Activated CD8-positive, alpha-beta memory T cell treated with anti-CD3 and anti-CD28 coated beads, Interleukin-2, amount 10 ng/mL, durations not matched to agents 7 days and 5 days (primary cell): ENCODE results near the gene FILIP1L. TPM values are rescaled to one million over a fixed set of nuclear protein-coding genes. Genes with fewer than 3 reads are reported as not detected.

Experiments
- microRNA-seq: library from miRNA; unstranded; fragments of <30 nt; microRNA quantifications from one replicate; pipeline ENCODE4 v1.2.0, GENCODE V29; 2022
- total RNA-seq, 2 experiments: library from RNA; stranded (reverse); gene quantifications; one replicate each; pipeline ENCODE4 v1.2.3, GENCODE V29; 2021

Gene FILIP1L
- total RNA-seq, 2 experiments from 2014 or later = 2.4 to 15.5 TPM

Small RNAs within 50 kb of the gene (microRNA-seq; reads per million reads assigned to microRNA genes)
- gene MIR3921 = not detected

Other genes starting within 250 kb of the FILIP1L start
- 10 to 100 TPM; 23.4 to 30.1 TPM for gene TBC1D23, start 146.5 kb upstream of the FILIP1L start, total RNA-seq
- 10 to 100 TPM; 45.5 to 59.8 TPM for gene NIT2, start 220.3 kb upstream of the FILIP1L start, total RNA-seq